ENCODE results near the gene PAK1IP1. TPM values are rescaled to one million over a fixed set of nuclear protein-coding genes. Genes with fewer than 3 reads are reported as not detected.
"Not testable (repeated sequence)": the region's sequence is repeated elsewhere in the genome, so short reads cannot be mapped to it uniquely, and the experiment has no call there.

PAK1IP1 gene
- total and polyA plus RNA-seq, 11 donors = 6.1 to 21.0 (median 8.7) TPM

GRCh38 chr6:10736731-10737130, 42.0 kb downstream of the PAK1IP1 start:
- ATAC-seq (no peak), DNase-seq (no peak)
- Histone ChIP-seq H3K4me1 (no peaks in the 10 kb centered on the region), H3K27ac (no peak overlapping the region), H3K27me3 (no peaks in the 10 kb centered on the region), H3K9me3 (no peaks in the 10 kb centered on the region), H3K4me3 (no peak overlapping the region), H3K36me3 (peaks cover 0 to 31% (median 20%) of the 10 kb centered on the region in 9 donors)
- 89 to 94% (median 90%) methylated on average over 2 of the region's 2 CpGs for WGBS, 4 donors
- intact Hi-C loops (cut with DNase I) = no loop called here
- no peak for TF ChIP-seq POLR2A (IDR thresholded peaks at IDR 0.05)
- TF ChIP-seq, protein P1, sequence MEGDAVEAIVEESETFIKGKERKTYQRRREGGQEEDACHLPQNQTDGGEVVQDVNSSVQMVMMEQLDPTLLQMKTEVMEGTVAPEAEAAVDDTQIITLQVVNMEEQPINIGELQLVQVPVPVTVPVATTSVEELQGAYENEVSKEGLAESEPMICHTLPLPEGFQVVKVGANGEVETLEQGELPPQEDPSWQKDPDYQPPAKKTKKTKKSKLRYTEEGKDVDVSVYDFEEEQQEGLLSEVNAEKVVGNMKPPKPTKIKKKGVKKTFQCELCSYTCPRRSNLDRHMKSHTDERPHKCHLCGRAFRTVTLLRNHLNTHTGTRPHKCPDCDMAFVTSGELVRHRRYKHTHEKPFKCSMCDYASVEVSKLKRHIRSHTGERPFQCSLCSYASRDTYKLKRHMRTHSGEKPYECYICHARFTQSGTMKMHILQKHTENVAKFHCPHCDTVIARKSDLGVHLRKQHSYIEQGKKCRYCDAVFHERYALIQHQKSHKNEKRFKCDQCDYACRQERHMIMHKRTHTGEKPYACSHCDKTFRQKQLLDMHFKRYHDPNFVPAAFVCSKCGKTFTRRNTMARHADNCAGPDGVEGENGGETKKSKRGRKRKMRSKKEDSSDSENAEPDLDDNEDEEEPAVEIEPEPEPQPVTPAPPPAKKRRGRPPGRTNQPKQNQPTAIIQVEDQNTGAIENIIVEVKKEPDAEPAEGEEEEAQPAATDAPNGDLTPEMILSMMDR (IDR thresholded peaks at IDR 0.05) = no peak

GRCh38 chr6:10740061-10740460, 45.3 kb downstream of the PAK1IP1 start:
- no peak overlapping the region for H3K27ac ChIP-seq
- peaks cover 0 to 16% (median 0%) of the 10 kb centered on the region in 9 donors for H3K36me3 ChIP-seq
- no peaks in the 10 kb centered on the region for H3K9me3 ChIP-seq
- H3K4me1 ChIP-seq = no peaks in the 10 kb centered on the region
- H3K4me3 ChIP-seq = no peak overlapping the region
- H3K27me3 ChIP-seq = no peaks in the 10 kb centered on the region
- intact Hi-C loops (cut with DNase I) = loop anchor here in 1 of 10 donors (10.0 kb wide), 1 partner anchor 45 kb away; the partner anchor contains the start of genes C6orf52 and PAK1IP1
- ATAC-seq (no peak), DNase-seq (no peak)
- TF ChIP-seq, protein P1 (IDR thresholded peaks at IDR 0.05) = no peak
- no peak for TF ChIP-seq POLR2A (IDR thresholded peaks at IDR 0.05)

- ATAC-seq, H3K27me3 ChIP-seq, H3K27ac ChIP-seq, H3K9me3 ChIP-seq, DNase-seq, H3K4me1 ChIP-seq, H3K4me3 ChIP-seq: not testable (repeated sequence)
- peaks cover 0 to 16% (median 0%) of the 10 kb centered on the region in 9 donors for H3K36me3 ChIP-seq
- intact Hi-C loops (cut with DNase I) = loop anchor here in 1 of 10 donors (10.0 kb wide), 1 partner anchor 47 kb away; the partner anchor contains the start of genes C6orf52 and PAK1IP1
- WGBS, 4 donors = 79 to 95% (median 89%) methylated on average over 4 of the region's 4 CpGs
These were observed 46.9 kb downstream of the PAK1IP1 start for GRCh38 chr6:10741643-10742042.

GRCh38 chr6:10742251-10742650, 47.5 kb downstream of the PAK1IP1 start:
- Histone ChIP-seq H3K9me3 (no peaks in the 10 kb centered on the region), H3K4me1 (peaks cover 0 to 8% (median 3%) of the 10 kb centered on the region in 12 donors), H3K27ac (no peak overlapping the region), H3K4me3 (no peak overlapping the region), H3K36me3 (peaks cover 0 to 16% (median 0%) of the 10 kb centered on the region in 9 donors), H3K27me3 (no peaks in the 10 kb centered on the region)
- intact Hi-C loops (cut with DNase I) = loop anchor here in 1 of 10 donors (10.0 kb wide), 1 partner anchor 47 kb away; the partner anchor contains the start of genes C6orf52 and PAK1IP1
- TF ChIP-seq POLR2A (IDR thresholded peaks at IDR 0.05) = no peak
- TF ChIP-seq, protein P1 (IDR thresholded peaks at IDR 0.05) = no peak
- DNase-seq = no peak
- WGBS, 4 donors = 94 to 98% (median 96%) methylated on average over 12 of the region's 12 CpGs
- ATAC-seq = no peak

DNA sequence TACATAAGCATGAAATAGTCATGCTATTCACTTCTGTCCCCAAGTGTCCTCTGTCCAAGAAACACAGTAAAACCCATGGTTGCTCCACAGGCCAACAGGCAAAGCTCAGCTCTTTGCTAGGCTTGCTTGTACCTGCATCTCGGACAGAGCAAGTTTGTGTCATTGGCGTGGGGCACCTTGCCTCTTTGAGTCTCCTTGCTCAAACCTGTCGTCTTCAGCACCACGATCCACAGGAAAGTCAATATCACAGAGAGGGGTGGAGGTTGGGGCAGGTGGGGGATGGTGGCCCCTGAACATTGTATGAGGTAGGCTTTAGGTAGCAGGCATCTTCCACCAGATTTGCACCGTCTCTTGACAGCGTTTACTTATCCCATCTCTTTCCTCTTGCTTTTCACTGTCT, 48.7 kb downstream of the PAK1IP1 start:
- H3K4me3 ChIP-seq = no peak overlapping the region
- no peaks in the 10 kb centered on the region for H3K9me3 ChIP-seq
- H3K27ac ChIP-seq = no peak overlapping the region
- peaks cover 0 to 13% (median 8%) of the 10 kb centered on the region in 12 donors for H3K4me1 ChIP-seq
- H3K27me3 ChIP-seq = no peaks in the 10 kb centered on the region
- DNase-seq = no peak
- 81 to 92% (median 87%) methylated on average over 6 of the region's 6 CpGs for WGBS, 4 donors
- no peak for ATAC-seq
- intact Hi-C loops (cut with DNase I) = loop anchor here in 1 of 10 donors (10.0 kb wide), 1 partner anchor 49 kb away; the partner anchor contains the start of genes C6orf52 and PAK1IP1
- peaks cover 0 to 16% (median 0%) of the 10 kb centered on the region in 9 donors for H3K36me3 ChIP-seq
- TF ChIP-seq, protein P1 (IDR thresholded peaks at IDR 0.05) = no peak
- no peak for TF ChIP-seq POLR2A (IDR thresholded peaks at IDR 0.05)

Measured in heart left ventricle (tissue), 16 donors.